Measurements from ENCODE around the gene CSF3.
A peak's percentile ranks its signal among the peaks of the same experiment; 100 is the strongest.
"Not testable (repeated sequence)": the region's sequence is repeated elsewhere in the genome, so short reads cannot be mapped to it uniquely, and the experiment has no call there.

The CSF3 gene

GRCh38 chr17:39981207-39981741 lies 34.0 kb upstream of the CSF3 start:
- no peaks in the 10 kb centered on the region for H3K9me3 Mint-ChIP-seq
- H3K36me3 Mint-ChIP-seq (ENCODE audit: low read depth), result peaks cover 49% of the 10 kb centered on the region
- peaks cover 2% of the 10 kb centered on the region for H3K27me3 Mint-ChIP-seq
- intact Hi-C loops (cut with micrococcal nuclease), result no loop called here
- peak overlapping the region; percentile 90 for H3K4me3 Mint-ChIP-seq
- peaks cover 27% of the 10 kb centered on the region for H3K4me1 Mint-ChIP-seq (ENCODE audit: low read depth)
- H3K27ac Mint-ChIP-seq, result peak overlapping the region; percentile 99

DNA sequence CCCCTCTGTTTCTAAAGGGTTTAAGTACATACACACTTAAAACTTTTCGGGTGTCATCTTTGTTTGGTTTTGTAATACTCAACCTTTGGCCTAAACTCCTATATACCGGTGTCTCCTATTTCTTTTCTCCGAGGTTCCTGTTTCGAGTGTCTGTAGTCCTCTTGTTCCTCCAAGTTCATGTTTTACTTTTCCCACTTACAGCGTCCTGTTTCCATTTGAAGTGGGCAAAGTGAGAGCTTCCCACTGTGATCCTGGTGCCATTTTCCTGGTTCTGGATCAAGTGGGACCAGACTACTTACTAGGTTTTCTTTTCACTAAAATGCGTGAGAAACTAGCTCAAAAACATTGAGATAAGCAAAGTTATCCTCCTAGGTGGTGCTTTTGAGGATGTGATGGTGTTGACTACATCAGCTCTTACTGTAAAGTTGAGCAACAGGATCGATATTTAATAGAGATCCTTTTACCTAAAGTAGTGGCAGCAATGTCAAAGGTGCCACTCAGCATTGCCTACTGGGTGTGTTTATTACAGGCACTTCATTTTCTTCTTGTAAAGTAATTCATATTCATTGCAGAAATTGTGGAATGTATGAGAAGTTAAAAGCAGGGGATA lies 33.4 kb upstream of the CSF3 start:
- peaks cover 2% of the 10 kb centered on the region for H3K27me3 Mint-ChIP-seq
- H3K9me3 Mint-ChIP-seq, result no peaks in the 10 kb centered on the region
- peak overlapping the region; percentile 99 for H3K27ac Mint-ChIP-seq
- intact Hi-C loops (cut with micrococcal nuclease), result no loop called here
- H3K36me3 Mint-ChIP-seq (ENCODE audit: low read depth), result peaks cover 55% of the 10 kb centered on the region
- peak overlapping the region; percentile 90 for H3K4me3 Mint-ChIP-seq
- H3K4me1 Mint-ChIP-seq (ENCODE audit: low read depth), result peaks cover 27% of the 10 kb centered on the region

- no peak overlapping the region for H3K27ac Mint-ChIP-seq
- no peaks in the 10 kb centered on the region for H3K27me3 Mint-ChIP-seq
- intact Hi-C loops (cut with micrococcal nuclease), result no loop called here
- peaks cover 100% of the 10 kb centered on the region for H3K36me3 Mint-ChIP-seq (ENCODE audit: low read depth)
- no peaks in the 10 kb centered on the region for H3K9me3 Mint-ChIP-seq
- no peak overlapping the region for H3K4me3 Mint-ChIP-seq
- H3K4me1 Mint-ChIP-seq (ENCODE audit: low read depth), result no peaks in the 10 kb centered on the region
These were observed 26.9 kb upstream of the CSF3 start for GRCh38 chr17:39988206-39988810.

- H3K27ac Mint-ChIP-seq, result no peak overlapping the region
- H3K4me3 Mint-ChIP-seq, result no peak overlapping the region
- H3K36me3 Mint-ChIP-seq (ENCODE audit: low read depth), result peaks cover 95% of the 10 kb centered on the region
- H3K9me3 Mint-ChIP-seq, result no peaks in the 10 kb centered on the region
- no peaks in the 10 kb centered on the region for H3K27me3 Mint-ChIP-seq
- H3K4me1 Mint-ChIP-seq (ENCODE audit: low read depth), result peaks cover 15% of the 10 kb centered on the region
- intact Hi-C loops (cut with micrococcal nuclease), result no loop called here
These were observed 20.8 kb upstream of the CSF3 start for GRCh38 chr17:39994448-39994847.

DNA sequence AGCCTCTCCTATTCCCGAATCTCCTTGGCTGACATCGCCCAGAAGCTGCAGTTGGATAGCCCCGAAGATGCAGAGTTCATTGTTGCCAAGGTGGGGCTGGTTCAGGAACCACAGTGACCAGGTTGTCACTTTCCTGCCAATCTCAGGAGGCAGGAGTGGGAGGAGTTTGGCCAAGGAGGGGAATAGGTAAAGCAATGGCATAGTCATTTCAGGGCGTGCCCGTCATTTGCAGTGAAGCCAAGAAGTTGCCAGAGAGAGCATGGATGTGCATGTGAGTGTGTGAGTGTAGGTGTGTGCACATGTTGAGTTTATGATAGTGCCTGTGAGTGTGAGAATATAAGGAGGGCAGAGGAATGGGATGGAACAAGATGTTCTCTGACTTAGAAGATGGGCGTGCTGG lies 19.8 kb upstream of the CSF3 start:
- Mint-ChIP-seq H3K27ac (no peak overlapping the region), H3K36me3 (ENCODE audit: low read depth) (peaks cover 85% of the 10 kb centered on the region), H3K4me3 (no peak overlapping the region), H3K9me3 (no peaks in the 10 kb centered on the region), H3K4me1 (ENCODE audit: low read depth) (peaks cover 15% of the 10 kb centered on the region), H3K27me3 (no peaks in the 10 kb centered on the region)
- intact Hi-C loops (cut with micrococcal nuclease), result no loop called here

DNA sequence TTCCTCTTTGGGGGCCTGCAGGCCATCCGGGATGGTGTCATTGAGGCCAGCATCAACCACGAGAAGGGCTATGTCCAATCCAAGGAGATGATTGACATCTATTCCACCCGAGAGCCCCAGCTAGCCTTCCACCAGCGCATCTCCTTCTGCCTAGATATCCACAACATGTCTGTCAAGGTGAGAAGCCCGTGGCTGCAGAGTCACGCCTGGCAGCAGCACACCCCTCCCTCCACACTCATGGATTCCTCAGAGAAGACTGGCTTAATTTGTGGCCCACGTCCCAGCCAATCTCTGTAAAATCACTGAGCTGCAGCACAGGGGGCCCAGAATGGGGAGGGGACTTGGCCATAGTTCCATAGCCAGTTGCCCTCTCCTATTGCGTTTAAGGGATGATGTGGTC lies 19.1 kb upstream of the CSF3 start:
- Mint-ChIP-seq H3K27me3 (no peaks in the 10 kb centered on the region), H3K27ac (no peak overlapping the region), H3K9me3 (no peaks in the 10 kb centered on the region), H3K4me3 (no peak overlapping the region), H3K4me1 (ENCODE audit: low read depth) (peaks cover 15% of the 10 kb centered on the region), H3K36me3 (ENCODE audit: low read depth) (peaks cover 77% of the 10 kb centered on the region)
- intact Hi-C loops (cut with micrococcal nuclease), result no loop called here

DNA sequence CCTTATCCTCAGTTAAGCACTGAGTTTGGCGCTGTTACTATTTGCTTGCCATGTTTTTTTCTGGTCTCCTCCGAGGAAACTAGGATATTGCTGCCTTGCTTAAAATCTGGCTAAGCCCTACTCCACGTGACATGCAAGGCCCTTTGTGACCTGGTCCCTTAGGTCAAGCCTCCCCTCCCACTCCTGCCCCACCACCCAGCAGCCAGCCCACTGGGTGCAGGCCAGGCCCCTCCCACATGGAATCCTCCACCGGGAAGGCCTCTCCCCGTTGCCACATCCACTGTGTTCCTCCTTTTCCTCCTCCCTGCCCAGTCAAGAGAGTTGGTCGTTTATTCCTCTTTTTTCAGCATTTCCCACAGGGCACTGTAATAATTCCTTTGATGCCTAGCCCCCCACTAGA lies 18.4 kb upstream of the CSF3 start:
- no peak overlapping the region for H3K4me3 Mint-ChIP-seq
- intact Hi-C loops (cut with micrococcal nuclease), result no loop called here
- peaks cover 15% of the 10 kb centered on the region for H3K4me1 Mint-ChIP-seq (ENCODE audit: low read depth)
- no peaks in the 10 kb centered on the region for H3K9me3 Mint-ChIP-seq
- peaks cover 71% of the 10 kb centered on the region for H3K36me3 Mint-ChIP-seq (ENCODE audit: low read depth)
- H3K27ac Mint-ChIP-seq, result peak overlapping the region; percentile 23
- H3K27me3 Mint-ChIP-seq, result no peaks in the 10 kb centered on the region

GRCh38 chr17:39997543-39997942 lies 17.7 kb upstream of the CSF3 start:
- H3K27ac Mint-ChIP-seq, result no peak overlapping the region
- no peak overlapping the region for H3K4me3 Mint-ChIP-seq
- H3K36me3 Mint-ChIP-seq (ENCODE audit: low read depth), result peaks cover 64% of the 10 kb centered on the region

GRCh38 chr17:39999067-39999466 lies 16.2 kb upstream of the CSF3 start:
- peaks cover 48% of the 10 kb centered on the region for H3K36me3 Mint-ChIP-seq (ENCODE audit: low read depth)
- peaks cover 15% of the 10 kb centered on the region for H3K4me1 Mint-ChIP-seq (ENCODE audit: low read depth)
- no peaks in the 10 kb centered on the region for H3K9me3 Mint-ChIP-seq
- H3K4me3 Mint-ChIP-seq, result no peak overlapping the region
- H3K27ac Mint-ChIP-seq, result no peak overlapping the region
- intact Hi-C loops (cut with micrococcal nuclease), result no loop called here
- no peaks in the 10 kb centered on the region for H3K27me3 Mint-ChIP-seq

More at GRCh38 chr17:39997543-39997942, 17.7 kb upstream of the CSF3 start:
- intact Hi-C loops (cut with micrococcal nuclease), result no loop called here
- H3K4me1 Mint-ChIP-seq (ENCODE audit: low read depth), result peaks cover 15% of the 10 kb centered on the region
- H3K9me3 Mint-ChIP-seq, result no peaks in the 10 kb centered on the region
- no peaks in the 10 kb centered on the region for H3K27me3 Mint-ChIP-seq

GRCh38 chr17:40000161-40000560 lies 15.1 kb upstream of the CSF3 start:
- H3K27me3 Mint-ChIP-seq, result peaks cover 5% of the 10 kb centered on the region
- H3K36me3 Mint-ChIP-seq (ENCODE audit: low read depth), result peaks cover 37% of the 10 kb centered on the region
- no peak overlapping the region for H3K27ac Mint-ChIP-seq
- no peak overlapping the region for H3K4me3 Mint-ChIP-seq
- intact Hi-C loops (cut with micrococcal nuclease), result no loop called here
- peaks cover 15% of the 10 kb centered on the region for H3K4me1 Mint-ChIP-seq (ENCODE audit: low read depth)
- H3K9me3 Mint-ChIP-seq, result no peaks in the 10 kb centered on the region

- H3K9me3 Mint-ChIP-seq; H3K27me3 Mint-ChIP-seq; intact Hi-C loops (cut with micrococcal nuclease); H3K27ac Mint-ChIP-seq; H3K4me3 Mint-ChIP-seq; H3K4me1 Mint-ChIP-seq (ENCODE audit: low read depth): not testable (repeated sequence)
- H3K36me3 Mint-ChIP-seq (ENCODE audit: low read depth), result peaks cover 26% of the 10 kb centered on the region
These were observed 13.9 kb upstream of the CSF3 start for GRCh38 chr17:40001335-40001734.

DNA sequence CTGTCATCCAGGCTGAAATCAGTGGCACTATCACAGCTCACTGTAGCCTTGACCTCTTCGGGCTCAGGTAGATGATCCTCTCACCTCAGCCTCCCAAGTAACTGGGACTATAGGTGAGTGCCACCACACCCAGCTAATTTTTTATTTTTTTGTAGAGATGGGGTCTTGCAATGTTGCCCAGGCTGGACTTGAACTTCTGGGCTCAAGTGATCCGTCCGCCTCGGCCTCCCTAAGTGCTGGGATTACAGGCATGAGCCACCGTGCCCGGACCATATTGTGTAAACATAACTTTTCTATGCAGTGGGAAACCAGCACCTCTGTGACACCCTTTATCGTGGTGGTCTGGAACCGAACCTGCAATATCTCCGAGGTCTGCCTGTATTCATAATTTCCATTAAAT lies 11.2 kb upstream of the CSF3 start:
- no peaks in the 10 kb centered on the region for H3K9me3 Mint-ChIP-seq
- intact Hi-C loops (cut with micrococcal nuclease), result no loop called here
- peaks cover 7% of the 10 kb centered on the region for H3K27me3 Mint-ChIP-seq
- peaks cover 5% of the 10 kb centered on the region for H3K4me1 Mint-ChIP-seq (ENCODE audit: low read depth)
- no peak overlapping the region for H3K4me3 Mint-ChIP-seq
- no peaks in the 10 kb centered on the region for H3K36me3 Mint-ChIP-seq (ENCODE audit: low read depth)
- no peak overlapping the region for H3K27ac Mint-ChIP-seq

DNA sequence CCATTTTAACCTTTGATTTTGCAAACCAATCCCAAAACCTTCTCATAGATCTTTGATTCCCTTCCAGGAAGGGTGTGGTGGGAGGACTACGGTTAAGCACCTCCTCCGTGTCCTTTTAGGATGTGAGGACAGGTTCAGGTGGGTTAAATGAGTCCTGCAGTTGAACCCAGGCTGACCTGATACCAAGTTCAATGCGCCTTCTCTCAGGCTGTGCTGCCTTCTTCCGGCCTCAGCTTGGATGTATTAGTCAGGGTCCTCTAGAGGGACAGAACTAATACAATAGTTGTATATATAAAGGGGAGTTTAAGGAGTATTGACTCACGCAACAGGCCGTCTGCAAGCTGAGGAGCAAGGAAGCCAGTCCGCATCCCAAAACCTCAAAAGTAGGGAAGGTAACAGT lies 10.5 kb upstream of the CSF3 start:
- peaks cover 5% of the 10 kb centered on the region for H3K4me1 Mint-ChIP-seq (ENCODE audit: low read depth)

GRCh38 chr17:40005520-40005919 lies 9.7 kb upstream of the CSF3 start:
- Mint-ChIP-seq H3K27ac (no peak overlapping the region), H3K36me3 (ENCODE audit: low read depth) (no peaks in the 10 kb centered on the region)
- intact Hi-C loops (cut with micrococcal nuclease), result no loop called here

More for the DNA sequence above, 10.5 kb upstream of the CSF3 start:
- Mint-ChIP-seq H3K36me3 (ENCODE audit: low read depth) (no peaks in the 10 kb centered on the region), H3K4me3 (no peak overlapping the region), H3K9me3 (no peaks in the 10 kb centered on the region), H3K27ac (no peak overlapping the region), H3K27me3 (peaks cover 7% of the 10 kb centered on the region)
- intact Hi-C loops (cut with micrococcal nuclease), result no loop called here

More at GRCh38 chr17:40005520-40005919, 9.7 kb upstream of the CSF3 start:
- Mint-ChIP-seq H3K9me3 (no peaks in the 10 kb centered on the region), H3K4me1 (ENCODE audit: low read depth) (peaks cover 5% of the 10 kb centered on the region), H3K27me3 (peaks cover 7% of the 10 kb centered on the region), H3K4me3 (no peak overlapping the region)
